ENCODE measurements around the gene ATP8B4.

The ATP8B4 gene

GRCh38 chr15:49809894-49810609 is 309.0 kb downstream of the ATP8B4 start:
- DNase-seq (ENCODE audit: insufficient read length, low spot score) (no peak), FAIRE-seq (no peak)
- TF ChIP-seq TAF1 (IDR thresholded peaks at IDR 0.05; ENCODE audit: low read depth, low read length) (no peak), PAX5 (IDR thresholded peaks at IDR 0.05; ENCODE audit: insufficient read depth, low read length, severe bottlenecking) (no peak), POLR2A (IDR thresholded peaks at IDR 0.05; ENCODE audit: low read depth, low read length) (no peak), POLR2AphosphoS5 (IDR thresholded peaks at IDR 0.05; ENCODE audit: low read depth, low read length) (no peak), SPI1 (IDR thresholded peaks at IDR 0.05; ENCODE audit: low read depth, low read length) (no peak), POU2F2 (IDR thresholded peaks at IDR 0.05; ENCODE audit: low read depth, low read length) (no peak)

DNA sequence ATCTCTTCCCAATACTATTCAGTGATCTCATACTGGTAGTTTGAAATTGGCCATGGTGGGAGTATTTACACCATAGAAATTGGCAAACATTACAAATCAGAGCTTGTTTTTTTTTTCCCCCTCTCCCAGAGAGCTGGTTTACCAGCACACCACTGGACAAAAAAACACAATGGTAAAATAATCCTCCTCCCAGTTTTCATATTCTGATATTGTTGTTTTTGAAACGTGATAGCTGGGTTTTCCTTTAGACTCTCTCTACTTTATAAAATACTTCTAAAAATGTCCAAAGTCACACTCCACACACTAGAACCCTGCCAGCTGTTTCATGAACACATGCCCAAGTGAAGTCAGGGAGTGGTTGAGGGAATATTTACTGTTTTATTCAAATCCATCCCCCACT is 310.7 kb downstream of the ATP8B4 start:
- DNase-seq (ENCODE audit: insufficient read length, low spot score) (no peak), FAIRE-seq (no peak)
- no peak for TF ChIP-seq SPI1 (IDR thresholded peaks at IDR 0.05; ENCODE audit: low read depth, low read length)
- no peak for TF ChIP-seq POU2F2 (IDR thresholded peaks at IDR 0.05; ENCODE audit: low read depth, low read length)
- no peak for TF ChIP-seq POLR2AphosphoS5 (IDR thresholded peaks at IDR 0.05; ENCODE audit: low read depth, low read length)
- no peak for TF ChIP-seq PAX5 (IDR thresholded peaks at IDR 0.05; ENCODE audit: insufficient read depth, low read length, severe bottlenecking)
- TF ChIP-seq POLR2A (IDR thresholded peaks at IDR 0.05; ENCODE audit: low read depth, low read length), result no peak
- TF ChIP-seq TAF1 (IDR thresholded peaks at IDR 0.05; ENCODE audit: low read depth, low read length), result no peak
